SHP77 treated with DMSO at 0.1 percent for 48 hours (cell line): ENCODE results near the gene C7orf33.

Experiments
- DNase-seq: peaks from one replicate; lab custom pipeline; 2025; lab: John Stamatoyannopoulos, UW

Gene C7orf33

DNA sequence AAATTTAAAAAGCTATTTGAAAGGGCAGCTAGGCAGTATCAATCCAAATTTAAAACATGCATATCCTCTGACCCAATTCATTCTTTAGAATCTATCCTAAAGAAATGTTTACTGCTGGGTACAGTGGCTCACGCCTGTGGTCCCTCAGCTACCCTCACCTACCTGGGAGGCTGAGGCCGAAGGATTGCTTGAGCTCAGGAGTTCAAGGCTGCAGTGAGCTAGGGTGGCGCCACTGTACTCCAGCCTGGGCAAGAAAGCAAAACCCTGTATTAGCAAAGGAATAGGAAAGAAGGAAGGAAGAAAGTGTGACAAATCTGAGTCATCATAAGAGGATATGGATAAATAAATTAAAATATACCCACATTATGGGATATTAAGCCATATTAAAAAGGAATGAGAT is 36.3 kb downstream of the C7orf33 start:
- no peak for DNase-seq

DNA sequence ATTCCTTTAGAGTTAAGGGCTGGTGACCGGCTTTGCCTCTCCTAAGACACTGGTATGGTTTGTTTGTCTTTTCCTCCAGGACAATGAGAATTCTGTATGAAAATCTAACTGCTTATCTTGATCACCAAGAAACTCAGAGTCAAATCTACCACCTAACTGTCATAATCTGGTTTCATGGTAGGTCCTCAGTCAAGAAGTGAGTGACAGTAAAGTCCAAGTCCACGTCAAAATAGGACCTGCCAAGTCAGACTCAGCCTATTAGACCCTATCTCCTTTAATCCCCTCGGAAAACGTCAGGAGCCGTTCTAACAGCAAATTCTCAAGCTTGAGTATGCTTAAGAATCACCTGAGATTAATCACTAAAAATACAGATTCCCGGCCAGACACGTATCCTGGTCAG is 37.4 kb downstream of the C7orf33 start:
- DNase-seq = no peak

GRCh38 chr7:148630078-148630477 is 39.5 kb downstream of the C7orf33 start:
- DNase-seq = no peak

DNA sequence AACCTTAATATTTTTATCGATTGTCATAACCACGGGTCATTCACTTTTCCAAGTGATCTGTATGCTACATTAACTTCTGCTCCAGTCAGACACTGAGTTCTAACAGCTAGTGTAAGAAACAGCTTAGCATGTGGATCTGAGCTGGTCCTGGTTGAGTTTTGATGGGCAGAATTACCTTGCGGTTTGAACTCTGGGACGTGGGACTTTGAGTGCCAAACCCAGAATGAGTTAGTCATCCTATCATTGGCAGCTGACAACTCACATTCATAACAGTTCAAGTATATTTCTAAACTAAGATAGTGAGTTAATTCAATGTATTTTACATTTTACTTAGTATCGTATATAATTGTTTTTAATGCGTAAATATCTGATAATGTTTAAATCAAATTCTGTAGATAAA is 43.2 kb downstream of the C7orf33 start:
- no peak for DNase-seq

GRCh38 chr7:148637094-148637493 is 46.5 kb downstream of the C7orf33 start:
- no peak for DNase-seq

DNA sequence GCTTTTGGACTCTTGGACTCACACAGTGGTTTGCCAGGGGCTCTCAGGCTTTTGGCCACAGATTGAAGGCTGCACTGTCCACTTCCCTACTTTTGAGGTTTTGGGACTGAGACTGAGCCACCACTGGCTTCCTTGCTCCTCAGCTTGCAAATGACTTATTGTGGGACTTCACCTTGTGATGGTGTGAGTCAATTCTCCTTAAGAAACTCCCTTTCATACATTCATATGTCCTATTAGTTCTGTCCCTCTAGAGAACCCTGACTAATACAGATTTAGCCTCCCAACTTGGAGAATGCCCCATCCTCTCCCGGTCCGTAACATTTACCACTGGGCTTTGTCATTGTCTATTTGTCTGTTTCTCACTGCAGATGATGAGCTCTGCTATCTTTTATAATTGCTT is 55.3 kb downstream of the C7orf33 start:
- no peak for DNase-seq

DNA sequence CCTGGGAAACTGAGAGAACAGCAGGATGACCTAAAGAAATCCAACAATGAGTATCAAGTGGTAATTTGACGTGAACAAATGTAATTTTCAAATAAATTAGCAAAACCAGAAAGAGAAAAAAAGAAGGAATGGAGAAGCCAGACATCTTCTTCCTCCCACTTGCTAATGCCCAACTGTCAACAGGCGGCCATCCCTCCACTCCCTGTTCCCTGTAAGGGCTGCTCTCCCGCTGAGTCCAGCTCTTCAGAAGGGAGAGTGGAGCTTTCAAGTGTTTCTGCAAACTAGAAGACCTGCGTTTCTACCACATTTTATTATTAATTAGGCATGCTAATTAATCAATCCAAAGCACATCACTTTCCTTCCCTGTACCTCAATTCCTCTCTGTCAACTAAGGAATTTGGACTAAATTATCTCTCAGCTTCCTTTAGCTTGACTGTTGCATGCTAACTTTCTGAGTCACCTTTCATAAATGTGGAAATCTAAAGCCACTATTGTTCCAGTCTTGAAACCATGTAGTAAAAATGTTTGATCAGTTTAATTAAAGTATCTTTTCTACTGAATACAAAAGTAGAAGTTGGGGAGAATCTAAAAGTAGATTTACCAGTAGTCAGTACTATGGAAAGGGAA is 59.8 kb downstream of the C7orf33 start:
- DNase-seq = no peak

GRCh38 chr7:148652773-148653172 is 62.2 kb downstream of the C7orf33 start:
- DNase-seq = no peak

GRCh38 chr7:148657929-148658328 is 67.4 kb downstream of the C7orf33 start:
- no peak for DNase-seq

- DNase-seq = no peak
Observed at GRCh38 chr7:148661471-148661870, 70.9 kb downstream of the C7orf33 start.

DNA sequence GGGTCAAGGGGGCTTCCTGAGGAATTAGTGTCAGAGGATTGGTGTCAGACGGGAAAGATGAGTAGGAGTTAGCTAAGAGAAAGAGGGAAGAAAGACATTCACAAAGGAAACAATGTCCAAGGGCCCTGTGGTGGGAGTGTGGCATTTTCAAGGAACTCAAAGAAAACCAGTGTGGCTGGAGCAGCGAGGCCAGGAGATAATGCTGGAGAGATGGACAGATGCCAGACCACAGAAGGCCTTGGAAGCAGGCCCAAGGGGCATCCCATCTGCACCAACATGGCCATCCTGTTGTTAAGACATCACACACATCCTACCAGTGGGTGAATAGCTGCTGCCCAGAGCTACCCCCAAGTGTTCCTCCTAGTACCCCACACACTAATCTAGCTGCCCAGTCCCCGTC is 72.1 kb downstream of the C7orf33 start:
- no peak for DNase-seq

DNA sequence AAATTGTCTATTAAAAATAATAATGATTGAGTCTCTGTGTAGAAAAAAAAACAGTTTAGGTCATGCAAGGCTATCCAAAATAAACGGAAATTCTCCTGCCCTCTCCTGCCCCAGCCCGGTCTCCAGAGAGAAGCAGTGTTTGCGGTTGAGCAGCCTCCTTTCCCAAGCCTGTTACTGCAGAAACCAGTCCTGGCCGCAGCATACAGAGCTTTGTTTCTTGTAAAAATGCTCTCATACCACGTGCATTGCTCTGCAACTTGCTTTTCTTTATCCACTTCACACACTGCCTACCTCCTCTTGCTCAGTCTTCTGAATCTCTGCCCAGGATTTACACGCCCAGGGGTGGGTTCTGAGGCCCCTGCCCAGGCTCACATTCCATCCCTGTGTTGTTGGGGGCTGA is 73.8 kb downstream of the C7orf33 start:
- DNase-seq = no peak

GRCh38 chr7:148665221-148665620 is 74.7 kb downstream of the C7orf33 start:
- DNase-seq = no peak
